Colonic mucosa (tissue), 4 donors: ENCODE measurements around the gene SLC48A1. TPM values are rescaled to one million over a fixed set of nuclear protein-coding genes. Genes with fewer than 3 reads are reported as not detected.
A peak's percentile ranks its signal among the peaks of the same experiment; 100 is the strongest.

Experiments
- DNase-seq: peaks from one replicate; pipeline ENCODE4 v3.0.0-alpha.2; 2020
- H3K27ac ChIP-seq: fragments of 200-600 bp; one replicate; pipeline ENCODE4 v1.8.0; 2021
- H3K27me3 ChIP-seq: fragments of 200-600 bp; one replicate; pipeline ENCODE4 v1.8.0; 2021
- H3K36me3 ChIP-seq: fragments of 200-600 bp; one replicate; pipeline ENCODE4 v1.8.0; 2021
- H3K4me1 ChIP-seq: fragments of 200-600 bp; one replicate; pipeline ENCODE4 v1.8.0; 2021; ENCODE audit warnings: mild to moderate bottlenecking
- H3K4me3 ChIP-seq: fragments of 200-600 bp; one replicate; pipeline ENCODE4 v1.8.0; 2021
- H3K9ac ChIP-seq, 2 donors: one replicate each; pipeline ENCODE4 v1.7.0; 2013; ENCODE audit warnings: control low read depth in 2 of 2, low read depth in 2 of 2, low read length in 2 of 2
- H3K9me3 ChIP-seq: fragments of 200-600 bp; one replicate; pipeline ENCODE4 v1.8.0; 2021
- CTCF ChIP-seq: fragments of 200-600 bp; IDR thresholded peaks from one replicate; pipeline ENCODE4 v1.8.0; 2022; ENCODE audit warnings: antibody characterized with exemption, mild to moderate bottlenecking
- intact Hi-C: fragments of 100-400 bp; cut with DNase I; formaldehyde crosslinking; loops from one replicate; pipeline ENCODE4 v1.14.1; 2022
- total RNA-seq, 2 donors: library from RNA; stranded (reverse); fragmentation: NEBNext Ultra II Directional in 1 of 2; extraction: Animal tissue kit (Norgen Biotek cat#: 25700) in 1 of 2; gene quantifications; one replicate each; pipeline ENCODE4 v1.2.1, GENCODE V29; 2021
- donor health status: healthy.
- donor health status: DM: no; HTN: no; CAD: no.
- donor health status: DM: no; HTN: no; CAD: no.

Gene SLC48A1
- 10 to 100 TPM; 12.2 to 17.9 TPM for total RNA-seq

GRCh38 chr12:47773062-47773857 is at the start of gene SLC48A1:
TSS of gene SLC48A1 (plus strand) at chr12:47773238. CDS start at chr12:47773305, 67 bp downstream.
- intact Hi-C loops: no loop called here
- Histone ChIP-seq H3K9ac (peak within 1 kb of the TSS; percentile 73 to 92), H3K27me3 (no peaks in the 10 kb centered on the region), H3K9me3 (no peaks in the 10 kb centered on the region), H3K4me1 (no peaks in the 10 kb centered on the region), H3K27ac (peak within 1 kb of the TSS; percentile 75), H3K4me3 (peak within 1 kb of the TSS; percentile 97), H3K36me3 (no peaks in the 10 kb centered on the region)
- DNase-seq: peak; percentile 76
- peak; percentile 17 for TF ChIP-seq CTCF

GRCh38 chr12:47725091-47725772 is 47.8 kb upstream of the SLC48A1 start, which contains the start of gene ENDOU:
TSS of gene ENDOU (minus strand) at chr12:47725490. CDS start at chr12:47725413, 77 bp downstream.
- intact Hi-C loops: no loop called here
- no peak within 1 kb of the TSS for H3K9ac ChIP-seq
- no peaks in the 10 kb centered on the region for H3K4me1 ChIP-seq
- H3K36me3 ChIP-seq: no peaks in the 10 kb centered on the region
- H3K27ac ChIP-seq: no peak within 1 kb of the TSS
- H3K27me3 ChIP-seq: no peaks in the 10 kb centered on the region
- no peaks in the 10 kb centered on the region for H3K9me3 ChIP-seq
- no peak within 1 kb of the TSS for H3K4me3 ChIP-seq
- no peak for DNase-seq
- no peak for TF ChIP-seq CTCF

GRCh38 chr12:47725893-47726292 is 47.1 kb upstream of the SLC48A1 start:
- H3K36me3 ChIP-seq: no peaks in the 10 kb centered on the region
- no peaks in the 10 kb centered on the region for H3K27me3 ChIP-seq
- intact Hi-C loops: no loop called here
- DNase-seq: no peak
- no peaks in the 10 kb centered on the region for H3K4me1 ChIP-seq
- no peaks in the 10 kb centered on the region for H3K9me3 ChIP-seq
- no peak overlapping the region for H3K27ac ChIP-seq
- TF ChIP-seq CTCF: no peak
- H3K9ac ChIP-seq: no peak overlapping the region
- no peak overlapping the region for H3K4me3 ChIP-seq

GRCh38 chr12:47729233-47729632 is 43.8 kb upstream of the SLC48A1 start:
- no peak for TF ChIP-seq CTCF
- H3K4me1 ChIP-seq: no peaks in the 10 kb centered on the region
- no peak overlapping the region for H3K9ac ChIP-seq
- no peaks in the 10 kb centered on the region for H3K9me3 ChIP-seq
- H3K36me3 ChIP-seq: no peaks in the 10 kb centered on the region
- intact Hi-C loops: no loop called here
- H3K27me3 ChIP-seq: no peaks in the 10 kb centered on the region
- no peak for DNase-seq
- no peak overlapping the region for H3K27ac ChIP-seq
- H3K4me3 ChIP-seq: no peak overlapping the region

- no peak for TF ChIP-seq CTCF
- H3K27me3 ChIP-seq: no peaks in the 10 kb centered on the region
- no peaks in the 10 kb centered on the region for H3K9me3 ChIP-seq
- no peaks in the 10 kb centered on the region for H3K4me1 ChIP-seq
- DNase-seq: no peak
- H3K4me3 ChIP-seq: no peak overlapping the region
- H3K36me3 ChIP-seq: no peaks in the 10 kb centered on the region
- no peak overlapping the region for H3K9ac ChIP-seq
- H3K27ac ChIP-seq: no peak overlapping the region
- intact Hi-C loops: no loop called here
Observed at GRCh38 chr12:47730341-47730744, 42.7 kb upstream of the SLC48A1 start.
